SK-N-SH (cell line): Measurements from ENCODE around the gene EFHC1. TPM values are rescaled to one million over a fixed set of nuclear protein-coding genes. Genes with fewer than 3 reads are reported as not detected.

Source experiments
- CTCF ChIA-PET: fragments of 300-600, 350-600 bp; formaldehyde crosslinking; extraction: SDS; loops from one replicate; lab custom pipeline; 2021; lab: Yijun Ruan, JAX
- POLR2A ChIA-PET: fragments of 350-600 bp; sonication (Branson Sonifier 250); formaldehyde crosslinking; extraction: SDS; loops from one replicate; lab custom pipeline; 2020; ENCODE audit warnings: antibody characterized with exemption, inconsistent platforms; lab: Yijun Ruan, JAX
- DNase-seq: peaks from one replicate; pipeline ENCODE4 v3.0.0; 2012
- H2AFZ ChIP-seq: fragments of 200-600 bp; sonication (generic); 2 replicates; pipeline ENCODE4 v1.8.1; 2016; ENCODE audit warnings: antibody characterized with exemption, mild to moderate bottlenecking, low read depth
- H3F3A ChIP-seq: fragments of 200-600 bp; sonication (generic); replicated peaks from 2 replicates; pipeline ENCODE3; 2016; ENCODE audit warnings: antibody characterized with exemption, mild to moderate bottlenecking; ENCODE audit not compliant: insufficient read depth
- H3K27ac ChIP-seq, 2 experiments: fragments of 200-500 bp in 1 of 2; fragments of 200-600 bp in 1 of 2; sonication (Bioruptor generic) in 1 of 2; sonication (generic), shearing (Covaris generic) in 1 of 2; 2 replicates each; pipeline versions ENCODE4 v1.5.1 to v1.6.1; 2014 to 2016; ENCODE audit warnings: low read depth in 2 of 2, inconsistent platforms in 1 of 2, low read length in 1 of 2, mild to moderate bottlenecking in 1 of 2, mixed read lengths in 1 of 2
- H3K27me3 ChIP-seq: fragments of 200-600 bp; sonication (generic), shearing (Covaris generic); 2 replicates; pipeline ENCODE4 v1.6.1; 2016; ENCODE audit warnings: mixed run types; ENCODE audit not compliant: insufficient read depth
- H3K36me3 ChIP-seq, 2 experiments: fragments of 200-500 bp in 1 of 2; fragments of 200-600 bp in 1 of 2; sonication (Bioruptor generic) in 1 of 2; sonication (generic) in 1 of 2; replicated peaks in 1 of 2; 2 replicates each; pipeline versions ENCODE3 to v1.5.1; 2014 to 2016; ENCODE audit warnings: low read length in 1 of 2, mild to moderate bottlenecking in 1 of 2; ENCODE audit not compliant: insufficient read depth in 2 of 2, control insufficient read depth in 1 of 2
- H3K4me1 ChIP-seq, 2 experiments: fragments of 200-500 bp in 1 of 2; fragments of 200-600 bp in 1 of 2; sonication (Bioruptor generic) in 1 of 2; sonication (generic), shearing (Covaris generic) in 1 of 2; 2 replicates each; pipeline versions ENCODE4 v1.5.1 to v1.6.1; 2014 to 2016; ENCODE audit warnings: low read depth in 1 of 2, low read length in 1 of 2, mixed run types in 1 of 2; ENCODE audit not compliant: insufficient read depth in 2 of 2, control insufficient read depth in 1 of 2
- H3K4me2 ChIP-seq: fragments of 200-600 bp; sonication (generic), shearing (Covaris generic); 2 replicates; pipeline ENCODE4 v1.6.1; 2017; ENCODE audit warnings: mixed run types
- H3K4me3 ChIP-seq, 2 experiments: fragments of 200-500 bp in 1 of 2; fragments of 200-600 bp in 1 of 2; sonication (Bioruptor generic) in 1 of 2; sonication (generic), shearing (Covaris generic) in 1 of 2; 2 replicates each; pipeline versions ENCODE4 v1.5.1 to v1.8.1; 2014 to 2016; ENCODE audit warnings: low read depth in 2 of 2, inconsistent platforms in 1 of 2, low read length in 1 of 2, mild to moderate bottlenecking in 1 of 2, mixed read lengths in 1 of 2, moderate library complexity in 1 of 2
- H3K79me2 ChIP-seq: fragments of 200-600 bp; sonication (generic); 2 replicates; pipeline ENCODE4 v1.8.1; 2017; ENCODE audit warnings: mild to moderate bottlenecking; ENCODE audit not compliant: insufficient read depth
- H3K9ac ChIP-seq: fragments of 200-600 bp; sonication (generic); 2 replicates; pipeline ENCODE4 v1.6.1; 2017; ENCODE audit warnings: mixed run types
- H3K9me2 ChIP-seq: fragments of 200-600 bp; sonication (generic); 2 replicates; pipeline ENCODE4 v1.6.1; 2017; ENCODE audit warnings: mixed run types
- H3K9me3 ChIP-seq: fragments of 200-600 bp; sonication (generic); 2 replicates; pipeline ENCODE4 v1.6.1; 2017; ENCODE audit warnings: mixed run types, mild to moderate bottlenecking, moderate library complexity
- H4K20me1 ChIP-seq: fragments of 200-600 bp; sonication (generic); 2 replicates; pipeline ENCODE4 v1.6.1; 2017; ENCODE audit warnings: mild to moderate bottlenecking, mixed run types; ENCODE audit not compliant: insufficient read depth
- CHD2 ChIP-seq: fragments of 150-350 bp; IDR thresholded peaks from 2 replicates; pipeline ENCODE4 v1.6.1; 2018; ENCODE audit warnings: low read length; ENCODE audit not compliant: partially characterized antibody
- EP300 ChIP-seq, 2 experiments: IDR thresholded peaks; 2 replicates each; pipeline versions ENCODE4 v1.4.0 to v1.6.1; 2012; ENCODE audit warnings: borderline replicate concordance in 1 of 2, low read depth in 1 of 2, low read length in 1 of 2
- FOXM1 ChIP-seq: IDR thresholded peaks from 2 replicates; pipeline ENCODE4 v1.4.0; 2012; ENCODE audit warnings: low read depth, mild to moderate bottlenecking
- GATA2 ChIP-seq: sonication (generic); formaldehyde crosslinking; IDR thresholded peaks from 2 replicates; pipeline ENCODE4 v1.5.0; 2020; ENCODE audit warnings: mild to moderate bottlenecking, missing genetic modification reagents
- JUND ChIP-seq: IDR thresholded peaks from 2 replicates; pipeline ENCODE4 v1.4.0; 2012
- RCOR1 ChIP-seq: fragments of 150-350 bp; IDR thresholded peaks from 2 replicates; pipeline ENCODE4 v1.6.1; 2017; ENCODE audit warnings: antibody characterized with exemption, low read length
- RFX5 ChIP-seq: IDR thresholded peaks from 2 replicates; pipeline ENCODE4 v1.6.1; 2012; ENCODE audit warnings: mild to moderate bottlenecking, improper control_type of control experiment, low read length
- TAF1 ChIP-seq: IDR thresholded peaks from 2 replicates; pipeline ENCODE4 v1.6.1; 2012; ENCODE audit warnings: low read depth, mild to moderate bottlenecking, low read length, moderate library complexity, borderline replicate concordance
- TCF12 ChIP-seq: IDR thresholded peaks from 2 replicates; pipeline ENCODE4 v1.4.0; 2012
- WGBS: methylation state at CpG from one replicate; pipeline ENCODE4 v1.1.6; 2017; ENCODE audit warnings: low lambda C conversion rate; 5-methylcytosine and 5-hydroxymethylcytosine counted together
- polyA plus RNA-seq, 3 experiments: library from polyadenylated mRNA; depleted of rRNA; stranded (reverse); fragments of >200 nt; gene quantifications; 2 replicates each; pipeline ENCODE4 v1.2.3, GENCODE V29; 2012
- TF ChIP-seq, protein P1 (sequence below): IDR thresholded peaks from 2 replicates; pipeline ENCODE4 v1.4.0; 2012; ENCODE audit warnings: low read depth, borderline replicate concordance
- TF ChIP-seq, protein P2 (sequence below): IDR thresholded peaks from 2 replicates; pipeline ENCODE4; 2012
- TF ChIP-seq, protein P3 (sequence below): fragments of 200-600 bp; sonication (generic); IDR thresholded peaks from 2 replicates; pipeline ENCODE4 v1.6.1; 2017; ENCODE audit warnings: antibody characterized with exemption, mild to moderate bottlenecking, moderate library complexity
- TF ChIP-seq, protein P4 (sequence below): fragments of 150-350 bp; IDR thresholded peaks from 2 replicates; pipeline ENCODE4 v1.6.1; 2016; ENCODE audit warnings: mild to moderate bottlenecking, low read depth, low read length
- TF ChIP-seq, protein P5 (sequence below): fragments of 150-350 bp; IDR thresholded peaks from 2 replicates; pipeline ENCODE4 v1.6.1; 2017; ENCODE audit warnings: antibody characterized with exemption, low read length, low read depth, borderline replicate concordance

EFHC1 gene
- polyA plus RNA-seq, 1 of the 3 experiments (the other 2 are of a cell fraction): 39.4 TPM

DNA sequence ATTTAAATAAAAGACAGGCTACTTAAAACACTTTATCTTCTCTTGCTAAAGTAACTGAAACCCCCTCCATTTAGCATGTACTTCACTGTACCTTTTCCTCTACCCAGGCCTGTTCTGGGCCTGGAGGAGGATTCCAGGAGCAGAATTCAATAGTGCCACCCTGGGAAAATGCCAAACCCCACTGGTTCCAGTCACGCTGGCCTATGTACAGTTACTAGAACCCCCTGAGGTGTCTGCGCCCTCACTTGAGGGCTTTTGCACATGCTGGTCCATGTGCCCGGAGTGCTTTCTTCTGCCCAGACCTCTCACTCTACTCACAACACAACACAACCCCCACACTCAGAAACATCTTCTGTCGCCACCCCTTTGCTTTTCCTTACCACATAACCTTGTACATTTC is 111.3 kb downstream of the EFHC1 start:
- peaks cover 5% of the 10 kb centered on the region for H3F3A ChIP-seq
- peaks cover 97% of the 10 kb centered on the region for H3K79me2 ChIP-seq
- CTCF ChIA-PET: interaction anchor here (2.6 kb wide), 1 partner anchor 11 kb away, joined by 6 read pairs; no protein-coding TSS in a partner anchor
- H3K9me3 ChIP-seq: no peaks in the 10 kb centered on the region
- H3K4me3 ChIP-seq: no peak overlapping the region
- TF ChIP-seq, protein P1, sequence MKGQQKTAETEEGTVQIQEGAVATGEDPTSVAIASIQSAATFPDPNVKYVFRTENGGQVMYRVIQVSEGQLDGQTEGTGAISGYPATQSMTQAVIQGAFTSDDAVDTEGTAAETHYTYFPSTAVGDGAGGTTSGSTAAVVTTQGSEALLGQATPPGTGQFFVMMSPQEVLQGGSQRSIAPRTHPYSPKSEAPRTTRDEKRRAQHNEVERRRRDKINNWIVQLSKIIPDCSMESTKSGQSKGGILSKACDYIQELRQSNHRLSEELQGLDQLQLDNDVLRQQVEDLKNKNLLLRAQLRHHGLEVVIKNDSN: no peak
- TF ChIP-seq, protein P2, sequence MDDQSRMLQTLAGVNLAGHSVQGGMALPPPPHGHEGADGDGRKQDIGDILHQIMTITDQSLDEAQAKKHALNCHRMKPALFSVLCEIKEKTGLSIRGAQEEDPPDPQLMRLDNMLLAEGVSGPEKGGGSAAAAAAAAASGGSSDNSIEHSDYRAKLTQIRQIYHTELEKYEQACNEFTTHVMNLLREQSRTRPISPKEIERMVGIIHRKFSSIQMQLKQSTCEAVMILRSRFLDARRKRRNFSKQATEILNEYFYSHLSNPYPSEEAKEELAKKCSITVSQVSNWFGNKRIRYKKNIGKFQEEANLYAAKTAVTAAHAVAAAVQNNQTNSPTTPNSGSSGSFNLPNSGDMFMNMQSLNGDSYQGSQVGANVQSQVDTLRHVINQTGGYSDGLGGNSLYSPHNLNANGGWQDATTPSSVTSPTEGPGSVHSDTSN: no peak
- TF ChIP-seq FOXM1 (no peak), RCOR1 (no peak)
- TF ChIP-seq, protein P3, sequence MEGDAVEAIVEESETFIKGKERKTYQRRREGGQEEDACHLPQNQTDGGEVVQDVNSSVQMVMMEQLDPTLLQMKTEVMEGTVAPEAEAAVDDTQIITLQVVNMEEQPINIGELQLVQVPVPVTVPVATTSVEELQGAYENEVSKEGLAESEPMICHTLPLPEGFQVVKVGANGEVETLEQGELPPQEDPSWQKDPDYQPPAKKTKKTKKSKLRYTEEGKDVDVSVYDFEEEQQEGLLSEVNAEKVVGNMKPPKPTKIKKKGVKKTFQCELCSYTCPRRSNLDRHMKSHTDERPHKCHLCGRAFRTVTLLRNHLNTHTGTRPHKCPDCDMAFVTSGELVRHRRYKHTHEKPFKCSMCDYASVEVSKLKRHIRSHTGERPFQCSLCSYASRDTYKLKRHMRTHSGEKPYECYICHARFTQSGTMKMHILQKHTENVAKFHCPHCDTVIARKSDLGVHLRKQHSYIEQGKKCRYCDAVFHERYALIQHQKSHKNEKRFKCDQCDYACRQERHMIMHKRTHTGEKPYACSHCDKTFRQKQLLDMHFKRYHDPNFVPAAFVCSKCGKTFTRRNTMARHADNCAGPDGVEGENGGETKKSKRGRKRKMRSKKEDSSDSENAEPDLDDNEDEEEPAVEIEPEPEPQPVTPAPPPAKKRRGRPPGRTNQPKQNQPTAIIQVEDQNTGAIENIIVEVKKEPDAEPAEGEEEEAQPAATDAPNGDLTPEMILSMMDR: no peak
- TF ChIP-seq, all 33 proteins: peak for 0
- Histone ChIP-seq H3K27ac (peak overlapping the region in 1 of 2 experiments; percentile 0; a peak in 2 of 4 replicates), H3K4me2 (no peak overlapping the region), H3K4me1 (peaks cover 6 to 28% of the 10 kb centered on the region in 2 experiments; a peak in 3 of 4 replicates), H3K9ac (no peak overlapping the region), H4K20me1 (no peaks in the 10 kb centered on the region), H3K27me3 (no peaks in the 10 kb centered on the region), H3K9me2 (no peaks in the 10 kb centered on the region), H2AFZ (no peak overlapping the region), H3K36me3 (peaks cover 24 to 37% of the 10 kb centered on the region in 2 experiments)
- DNase-seq: no peak
- POLR2A ChIA-PET: no interaction called here
- 85% methylated on average over 4 of the region's 4 CpGs for WGBS

DNA sequence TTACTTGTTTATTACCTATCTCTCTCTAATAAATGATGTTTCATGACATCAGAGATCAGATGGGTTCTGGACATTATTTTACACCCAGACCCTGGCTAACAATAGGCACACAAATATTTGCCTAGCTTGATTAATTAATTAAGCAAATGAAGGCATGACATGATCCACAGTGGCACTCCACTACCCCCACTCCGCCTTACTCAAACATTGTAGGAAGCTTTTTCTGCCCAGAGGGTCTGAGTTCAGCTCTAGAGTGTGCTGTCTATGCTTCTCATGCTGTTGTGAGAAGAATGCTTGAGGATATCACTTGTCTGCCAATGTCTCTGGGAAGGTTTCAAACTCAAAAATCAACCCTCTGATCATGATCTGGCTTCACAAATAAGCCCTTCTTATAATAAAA is 111.7 kb downstream of the EFHC1 start:
- Histone ChIP-seq H3K79me2 (peaks cover 97% of the 10 kb centered on the region), H3K9ac (no peak overlapping the region), H3K4me3 (no peak overlapping the region), H3K27me3 (no peaks in the 10 kb centered on the region), H3K4me2 (no peak overlapping the region), H3K9me3 (no peaks in the 10 kb centered on the region), H4K20me1 (no peaks in the 10 kb centered on the region), H3F3A (peaks cover 5% of the 10 kb centered on the region), H3K9me2 (no peaks in the 10 kb centered on the region), H2AFZ (no peak overlapping the region), H3K4me1 (peaks cover 11 to 28% of the 10 kb centered on the region in 2 experiments), H3K36me3 (peaks cover 24 to 37% of the 10 kb centered on the region in 2 experiments), H3K27ac (peak overlapping the region in 1 of 2 experiments; percentile 0; a peak in 1 of 4 replicates)
- no peak for DNase-seq
- TF ChIP-seq, protein P4, sequence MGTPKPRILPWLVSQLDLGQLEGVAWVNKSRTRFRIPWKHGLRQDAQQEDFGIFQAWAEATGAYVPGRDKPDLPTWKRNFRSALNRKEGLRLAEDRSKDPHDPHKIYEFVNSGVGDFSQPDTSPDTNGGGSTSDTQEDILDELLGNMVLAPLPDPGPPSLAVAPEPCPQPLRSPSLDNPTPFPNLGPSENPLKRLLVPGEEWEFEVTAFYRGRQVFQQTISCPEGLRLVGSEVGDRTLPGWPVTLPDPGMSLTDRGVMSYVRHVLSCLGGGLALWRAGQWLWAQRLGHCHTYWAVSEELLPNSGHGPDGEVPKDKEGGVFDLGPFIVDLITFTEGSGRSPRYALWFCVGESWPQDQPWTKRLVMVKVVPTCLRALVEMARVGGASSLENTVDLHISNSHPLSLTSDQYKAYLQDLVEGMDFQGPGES: no peak
- TF ChIP-seq FOXM1 (no peak), CHD2 (no peak), EP300 (IDR thresholded peaks at IDR 0.05; ENCODE audit: borderline replicate concordance in 1 of 2, low read depth in 1 of 2, low read length in 1 of 2) (no peak), TCF12 (no peak), TAF1 (no peak), JUND (no peak), GATA2 (no peak), RFX5 (no peak)
- TF ChIP-seq, protein P2: no peak
- TF ChIP-seq, protein P5, sequence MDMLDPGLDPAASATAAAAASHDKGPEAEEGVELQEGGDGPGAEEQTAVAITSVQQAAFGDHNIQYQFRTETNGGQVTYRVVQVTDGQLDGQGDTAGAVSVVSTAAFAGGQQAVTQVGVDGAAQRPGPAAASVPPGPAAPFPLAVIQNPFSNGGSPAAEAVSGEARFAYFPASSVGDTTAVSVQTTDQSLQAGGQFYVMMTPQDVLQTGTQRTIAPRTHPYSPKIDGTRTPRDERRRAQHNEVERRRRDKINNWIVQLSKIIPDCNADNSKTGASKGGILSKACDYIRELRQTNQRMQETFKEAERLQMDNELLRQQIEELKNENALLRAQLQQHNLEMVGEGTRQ: no peak
- CTCF ChIA-PET: interaction anchor here (2.6 kb wide), 1 partner anchor 10 kb away, joined by 6 read pairs; no protein-coding TSS in a partner anchor
- POLR2A ChIA-PET: no interaction called here
- 95% methylated on average over 1 of the region's 1 CpG for WGBS
